ENCODE measurements around the gene DPEP2NB. TPM values are rescaled to one million over a fixed set of nuclear protein-coding genes. Genes with fewer than 3 reads are reported as not detected.
A peak's percentile ranks its signal among the peaks of the same experiment; 100 is the strongest.

The DPEP2NB gene
- total RNA-seq, 5 donors from 2014 or later (not counting 1 experiment from before 2014, with no cell fraction given), result not detected

DNA sequence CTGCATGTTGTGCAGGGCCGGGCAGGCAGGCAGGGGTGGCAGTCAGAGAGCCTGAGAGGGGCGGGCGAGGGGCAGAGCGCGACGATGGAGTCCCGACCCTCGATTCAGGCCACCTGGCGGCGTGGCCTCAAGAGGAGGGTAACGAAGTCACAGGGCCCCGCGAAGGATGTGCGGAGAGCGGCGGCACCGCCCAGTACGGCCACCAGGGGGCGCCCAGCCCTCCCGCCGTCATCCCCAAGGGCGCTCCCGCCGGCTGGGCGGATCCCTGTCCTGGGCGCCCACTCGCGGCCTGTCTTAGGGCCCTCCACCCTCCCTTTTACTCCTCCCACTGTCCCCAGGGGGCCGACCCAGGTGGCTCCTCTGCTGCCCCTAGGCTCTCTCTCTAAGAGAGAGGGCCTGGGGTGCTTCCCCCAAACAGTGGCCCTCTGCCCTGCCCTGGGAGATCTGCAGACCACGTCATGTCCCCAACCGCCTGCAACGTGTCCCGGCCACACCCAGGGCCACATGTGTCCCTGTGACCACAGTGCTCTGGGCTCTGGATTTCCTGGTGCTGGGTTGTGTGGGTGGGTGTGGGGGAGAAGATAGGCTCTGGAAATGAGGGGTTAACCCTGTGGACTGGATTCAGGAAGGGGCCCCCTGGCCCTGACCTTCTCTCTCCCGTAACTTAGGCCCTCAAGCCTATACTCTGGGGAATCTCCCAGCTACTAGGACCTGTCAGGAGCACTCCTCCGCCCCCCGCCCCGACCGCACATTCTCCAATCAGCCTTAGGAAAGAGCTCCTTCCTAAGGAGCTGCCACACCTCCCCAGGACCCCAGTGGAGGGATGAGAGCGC lies 22.3 kb downstream of the DPEP2NB start:
- ChIA-PET POLR2A (interaction anchor here in 1 of 2 donors (0.6 kb wide), 1 partner anchor 220 kb away, joined by 4 read pairs; no protein-coding TSS in a partner anchor), CTCF (interaction anchor here (0.6 to 1.2 kb wide), 9 partner anchors 9 to 237 kb away, joined by 3 to 14 read pairs (median 3); no protein-coding TSS in a partner anchor)
- Histone ChIP-seq H3K4me3 (ENCODE audit: control insufficient read depth in 1 of 2, extremely low read depth in 1 of 2, low read length in 1 of 2) (peak overlapping the region; percentile 53 to 74), H3K36me3 (ENCODE audit: control insufficient read depth in 2 of 2, extremely low read depth in 1 of 2, insufficient read depth in 1 of 2, low read length in 1 of 2) (peaks cover 6 to 9% of the 10 kb centered on the region in 2 donors), H3K9me3 (no peaks in the 10 kb centered on the region), H3K4me1 (ENCODE audit: control insufficient read depth in 1 of 2, extremely low read depth in 1 of 2, insufficient read depth in 2 of 2, low read length in 2 of 2) (peaks cover 14 to 45% of the 10 kb centered on the region in 2 experiments), H3K27ac (ENCODE audit: low read length) (peak overlapping the region; percentile 83), H3K27me3 (replicated peaks in 1 of 2; ENCODE audit: control insufficient read depth in 2 of 2, extremely low read depth in 1 of 2, insufficient read depth in 2 of 2, low read length in 1 of 2) (no peaks in the 10 kb centered on the region)
- 2% methylated on average over 30 of the region's 39 CpGs for WGBS (ENCODE audit: insufficient coverage)
- peak overlapping the region; percentile 80 to 88 (median 81) for H3K4me3 Mint-ChIP-seq
- H3K9me3 Mint-ChIP-seq, result no peaks in the 10 kb centered on the region
- H3K36me3 Mint-ChIP-seq, result peaks cover 12% of the 10 kb centered on the region
- peak overlapping the region; percentile 98 to 99 for H3K27ac Mint-ChIP-seq
- peak; percentile 57 to 92 (median 74) for DNase-seq
- H3K27me3 Mint-ChIP-seq, result no peaks in the 10 kb centered on the region
- peaks cover 18 to 50% (median 43%) of the 10 kb centered on the region in 3 donors for H3K4me1 Mint-ChIP-seq
- peak; percentile 86 to 93 (median 90) for ATAC-seq (replicated peaks in 1 of 4)

DNA sequence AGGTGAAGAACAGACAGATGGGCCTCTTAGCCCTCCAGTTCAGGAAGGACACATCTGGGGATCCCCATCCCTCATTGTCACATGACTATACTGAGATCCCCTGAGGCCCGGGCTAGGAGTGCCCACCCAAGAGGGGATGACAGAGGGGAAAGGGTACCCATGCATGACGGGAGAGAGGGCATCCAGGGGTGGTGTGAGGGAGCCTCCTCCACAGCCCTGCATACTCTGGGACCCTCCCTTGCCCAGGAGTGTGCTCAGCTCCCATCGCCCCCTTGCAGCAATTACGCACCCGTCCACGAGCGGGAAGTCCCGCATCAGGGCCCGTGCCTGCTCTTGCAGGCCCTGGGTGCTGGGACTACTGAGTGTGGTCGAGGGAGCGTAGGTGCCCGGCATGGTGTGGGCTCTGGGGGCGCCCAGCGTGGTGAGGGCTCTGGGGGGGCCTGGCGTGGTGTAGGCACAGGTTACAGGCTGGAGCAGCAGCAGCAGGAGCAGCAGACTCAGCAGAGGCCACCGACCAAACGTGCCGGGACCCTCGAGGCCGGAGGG lies 23.0 kb downstream of the DPEP2NB start:
- Histone ChIP-seq H3K27me3 (replicated peaks in 1 of 2; ENCODE audit: control insufficient read depth in 2 of 2, extremely low read depth in 1 of 2, insufficient read depth in 2 of 2, low read length in 1 of 2) (no peaks in the 10 kb centered on the region), H3K4me3 (ENCODE audit: control insufficient read depth in 1 of 2, extremely low read depth in 1 of 2, low read length in 1 of 2) (peak overlapping the region in 1 of 2 donors; percentile 53), H3K27ac (ENCODE audit: low read length) (peak overlapping the region; percentile 83), H3K9me3 (no peaks in the 10 kb centered on the region), H3K36me3 (ENCODE audit: control insufficient read depth in 2 of 2, extremely low read depth in 1 of 2, insufficient read depth in 1 of 2, low read length in 1 of 2) (peaks cover 6 to 9% of the 10 kb centered on the region in 2 donors), H3K4me1 (ENCODE audit: control insufficient read depth in 1 of 2, extremely low read depth in 1 of 2, insufficient read depth in 2 of 2, low read length in 2 of 2) (peaks cover 13 to 38% of the 10 kb centered on the region in 2 experiments)
- peak overlapping the region in 2 of 3 donors; percentile 41 to 88 for H3K4me3 Mint-ChIP-seq
- H3K27ac Mint-ChIP-seq, result peak overlapping the region; percentile 72 to 98
- no peak for DNase-seq
- H3K27me3 Mint-ChIP-seq, result no peaks in the 10 kb centered on the region
- ChIA-PET CTCF (interaction anchor here in 1 of 2 donors (1.4 to 1.8 kb wide), 2 partner anchors 8 to 48 kb away, joined by 4 to 6 read pairs; no protein-coding TSS in a partner anchor), POLR2A (no interaction called here)
- no peaks in the 10 kb centered on the region for H3K9me3 Mint-ChIP-seq
- peaks cover 18 to 53% (median 43%) of the 10 kb centered on the region in 3 donors for H3K4me1 Mint-ChIP-seq
- peaks cover 12% of the 10 kb centered on the region for H3K36me3 Mint-ChIP-seq
- no peak for ATAC-seq (replicated peaks in 1 of 4)
- WGBS (ENCODE audit: insufficient coverage), result 84% methylated on average over 18 of the region's 20 CpGs

DNA sequence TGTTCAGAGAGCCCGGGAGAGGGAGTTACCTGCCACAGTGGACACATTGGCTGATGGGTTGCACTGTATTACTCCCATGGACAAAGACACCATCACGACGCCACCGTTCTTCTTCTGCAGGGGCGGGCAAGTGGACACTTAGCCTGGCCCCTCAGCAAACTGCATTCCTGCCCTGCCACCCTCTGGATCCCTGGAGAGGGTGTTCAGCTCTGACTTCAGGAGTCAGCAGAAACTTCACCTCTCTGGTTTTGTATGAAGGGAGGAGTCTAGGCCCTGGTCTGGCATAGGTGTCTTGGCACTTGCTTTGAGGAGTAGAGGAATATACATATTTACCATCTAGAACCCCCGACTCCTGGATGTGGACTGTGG lies 25.7 kb downstream of the DPEP2NB start:
- Histone ChIP-seq H3K4me1 (ENCODE audit: control insufficient read depth in 1 of 2, extremely low read depth in 1 of 2, insufficient read depth in 2 of 2, low read length in 2 of 2) (peaks cover 14 to 33% of the 10 kb centered on the region in 2 experiments), H3K36me3 (ENCODE audit: control insufficient read depth in 2 of 2, extremely low read depth in 1 of 2, insufficient read depth in 1 of 2, low read length in 1 of 2) (peaks cover 6 to 9% of the 10 kb centered on the region in 2 donors), H3K27ac (ENCODE audit: low read length) (no peak overlapping the region), H3K9me3 (no peaks in the 10 kb centered on the region), H3K4me3 (ENCODE audit: control insufficient read depth in 1 of 2, extremely low read depth in 1 of 2, low read length in 1 of 2) (no peak overlapping the region), H3K27me3 (replicated peaks in 1 of 2; ENCODE audit: control insufficient read depth in 2 of 2, extremely low read depth in 1 of 2, insufficient read depth in 2 of 2, low read length in 1 of 2) (no peaks in the 10 kb centered on the region)
- Mint-ChIP-seq H3K27ac (no peak overlapping the region), H3K4me3 (no peak overlapping the region), H3K27me3 (no peaks in the 10 kb centered on the region), H3K4me1 (peaks cover 13 to 36% (median 25%) of the 10 kb centered on the region in 3 donors), H3K9me3 (no peaks in the 10 kb centered on the region), H3K36me3 (peaks cover 7% of the 10 kb centered on the region)
- ATAC-seq (replicated peaks in 1 of 4) (no peak), DNase-seq (no peak)
- WGBS (ENCODE audit: insufficient coverage), result 98% methylated on average over 5 of the region's 6 CpGs
- CTCF ChIA-PET, result interaction anchor here in 1 of 2 donors (0.6 to 1.1 kb wide), 2 partner anchors 14 to 1119 kb away, joined by 3 to 4 read pairs; no protein-coding TSS in a partner anchor
- POLR2A ChIA-PET, result no interaction called here

DNA sequence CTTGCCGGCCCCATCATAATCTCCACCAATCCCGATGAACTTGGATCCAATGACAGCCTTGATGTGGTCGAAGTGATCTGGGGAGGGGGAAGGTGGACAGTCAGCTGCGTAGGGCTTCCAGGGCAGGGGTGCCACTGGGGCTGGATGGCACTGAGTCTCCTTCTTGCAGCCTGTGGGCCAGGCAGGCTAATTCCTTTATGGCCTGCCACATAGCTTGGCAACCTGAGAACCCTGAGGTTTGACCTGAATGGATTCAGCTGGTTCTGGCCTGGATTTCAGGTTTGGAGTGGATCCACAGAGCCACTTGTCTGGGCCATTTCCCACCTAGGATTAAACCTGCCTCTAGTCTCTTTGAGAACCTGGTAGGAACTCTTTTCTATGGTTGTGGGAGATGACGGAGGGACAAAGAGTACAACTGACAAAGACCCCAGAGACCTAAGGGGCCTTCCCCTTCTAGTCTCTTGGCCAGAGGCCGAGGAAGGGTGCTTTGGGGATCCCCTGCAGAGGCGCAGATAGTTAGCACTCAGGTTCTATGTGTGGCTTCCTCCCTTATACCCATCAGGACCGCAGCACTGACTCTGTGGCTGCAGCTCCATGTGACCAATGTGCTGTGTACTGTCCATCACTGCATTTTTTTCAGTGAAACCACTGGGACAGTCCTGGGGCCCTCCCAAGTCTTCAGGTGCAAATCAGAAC lies 26.2 kb downstream of the DPEP2NB start:
- no peak for ATAC-seq (replicated peaks in 1 of 4)
- ChIA-PET POLR2A (no interaction called here), CTCF (interaction anchor here (0.5 to 1.1 kb wide), 3 partner anchors 14 to 1119 kb away, joined by 3 to 4 read pairs (median 3); no protein-coding TSS in a partner anchor)

DNA sequence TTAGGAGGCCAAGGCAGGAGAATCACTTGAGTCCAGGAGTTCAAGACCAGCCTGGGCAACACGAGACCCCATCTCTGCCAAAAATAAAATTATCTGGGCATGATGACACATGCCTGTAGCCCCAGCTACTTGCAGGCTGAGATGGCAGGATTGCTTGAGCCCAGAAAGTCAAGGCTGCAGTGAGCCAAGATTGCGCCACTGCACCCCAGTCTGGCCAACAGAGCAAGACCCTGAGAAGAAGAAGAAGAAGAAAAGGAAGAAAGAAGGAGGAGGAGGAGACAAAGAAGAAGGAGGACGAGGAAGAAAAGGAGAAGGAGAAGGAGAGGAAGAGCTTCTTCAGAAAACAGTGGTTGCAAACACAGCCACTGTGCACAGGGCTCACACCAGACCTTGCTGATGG lies 27.0 kb downstream of the DPEP2NB start:
- DNase-seq, result no peak
- ChIA-PET CTCF (interaction anchor here (0.5 to 0.9 kb wide), 4 partner anchors 19 to 216 kb away, joined by 3 to 7 read pairs (median 4); no protein-coding TSS in a partner anchor), POLR2A (no interaction called here)
- H3K9me3 ChIP-seq, result no peaks in the 10 kb centered on the region
- Mint-ChIP-seq H3K27ac (peak overlapping the region; percentile 56 to 86), H3K4me1 (peaks cover 15 to 40% (median 27%) of the 10 kb centered on the region in 3 donors), H3K4me3 (no peak overlapping the region), H3K27me3 (no peaks in the 10 kb centered on the region), H3K9me3 (no peaks in the 10 kb centered on the region), H3K36me3 (peaks cover 7% of the 10 kb centered on the region)
- H3K27ac ChIP-seq (ENCODE audit: low read length), result no peak overlapping the region
- WGBS (ENCODE audit: insufficient coverage), result 80% methylated on average over 3 of the region's 3 CpGs
- H3K36me3 ChIP-seq (ENCODE audit: control insufficient read depth in 2 of 2, extremely low read depth in 1 of 2, insufficient read depth in 1 of 2, low read length in 1 of 2), result peaks cover 6 to 9% of the 10 kb centered on the region in 2 donors
- no peak for ATAC-seq (replicated peaks in 1 of 4)
- H3K4me3 ChIP-seq (ENCODE audit: control insufficient read depth in 1 of 2, extremely low read depth in 1 of 2, low read length in 1 of 2), result no peak overlapping the region
- H3K27me3 ChIP-seq (replicated peaks in 1 of 2; ENCODE audit: control insufficient read depth in 2 of 2, extremely low read depth in 1 of 2, insufficient read depth in 2 of 2, low read length in 1 of 2), result no peaks in the 10 kb centered on the region
- peaks cover 11 to 33% of the 10 kb centered on the region in 2 experiments for H3K4me1 ChIP-seq (ENCODE audit: control insufficient read depth in 1 of 2, extremely low read depth in 1 of 2, insufficient read depth in 2 of 2, low read length in 2 of 2)

More for the DNA sequence above, 26.2 kb downstream of the DPEP2NB start:
- DNase-seq, result no peak
- Mint-ChIP-seq H3K4me3 (no peak overlapping the region), H3K36me3 (peaks cover 7% of the 10 kb centered on the region), H3K27ac (no peak overlapping the region), H3K4me1 (peaks cover 13 to 37% (median 26%) of the 10 kb centered on the region in 3 donors), H3K27me3 (no peaks in the 10 kb centered on the region), H3K9me3 (no peaks in the 10 kb centered on the region)
- peaks cover 6 to 9% of the 10 kb centered on the region in 2 donors for H3K36me3 ChIP-seq (ENCODE audit: control insufficient read depth in 2 of 2, extremely low read depth in 1 of 2, insufficient read depth in 1 of 2, low read length in 1 of 2)
- H3K27me3 ChIP-seq (replicated peaks in 1 of 2; ENCODE audit: control insufficient read depth in 2 of 2, extremely low read depth in 1 of 2, insufficient read depth in 2 of 2, low read length in 1 of 2), result no peaks in the 10 kb centered on the region
- H3K4me3 ChIP-seq (ENCODE audit: control insufficient read depth in 1 of 2, extremely low read depth in 1 of 2, low read length in 1 of 2), result no peak overlapping the region
- peaks cover 15 to 33% of the 10 kb centered on the region in 2 experiments for H3K4me1 ChIP-seq (ENCODE audit: control insufficient read depth in 1 of 2, extremely low read depth in 1 of 2, insufficient read depth in 2 of 2, low read length in 2 of 2)
- no peak overlapping the region for H3K27ac ChIP-seq (ENCODE audit: low read length)
- 97% methylated on average over 4 of the region's 8 CpGs for WGBS (ENCODE audit: insufficient coverage)
- no peaks in the 10 kb centered on the region for H3K9me3 ChIP-seq

Measured in T-cell (primary cell).